Endodermal cell (in vitro differentiated cells): ENCODE results near the gene BSDC1. TPM values are rescaled to one million over a fixed set of nuclear protein-coding genes. Genes with fewer than 3 reads are reported as not detected.

Experiments
- DNase-seq: peaks from one replicate; pipeline ENCODE4 v3.0.0-alpha.2; 2017
- H3K27ac ChIP-seq: 2 replicates; pipeline ENCODE4 v1.5.1; 2013; ENCODE audit warnings: mild to moderate bottlenecking, low read depth, low read length, moderate library complexity
- H3K27me3 ChIP-seq: 2 replicates; pipeline ENCODE4 v1.6.1; 2013; ENCODE audit warnings: mild to moderate bottlenecking, low read length, moderate library complexity; ENCODE audit not compliant: insufficient read depth, control insufficient read depth, poor library complexity, severe bottlenecking
- H3K36me3 ChIP-seq: 2 replicates; pipeline ENCODE4 v1.7.0; 2013; ENCODE audit warnings: mild to moderate bottlenecking, low read length, moderate library complexity; ENCODE audit not compliant: control insufficient read depth, insufficient read depth
- H3K4me1 ChIP-seq: one replicate; pipeline ENCODE4 v1.7.0; 2013; ENCODE audit warnings: low read length; ENCODE audit not compliant: control insufficient read depth, insufficient read depth
- H3K4me3 ChIP-seq: 2 replicates; pipeline ENCODE4 v1.5.1; 2013; ENCODE audit warnings: mild to moderate bottlenecking, low read length, moderate library complexity
- H3K9ac ChIP-seq: 2 replicates; pipeline ENCODE4 v1.6.1; 2013; ENCODE audit warnings: mild to moderate bottlenecking, low read length, moderate library complexity; ENCODE audit not compliant: poor library complexity, severe bottlenecking; ENCODE audit errors: extremely low read depth
- H3K9me3 ChIP-seq: 2 replicates; pipeline ENCODE4 v1.6.1; 2013; ENCODE audit warnings: mild to moderate bottlenecking, low read length, moderate library complexity; ENCODE audit not compliant: control insufficient read depth
- H3K27ac Mint-ChIP-seq: 2 replicates; pipeline ENCODE4 v1.8.0; 2020; ENCODE audit warnings: mixed read lengths
- H3K27me3 Mint-ChIP-seq: 2 replicates; pipeline ENCODE4 v1.8.0; 2021; ENCODE audit warnings: mild to moderate bottlenecking, mixed read lengths; ENCODE audit not compliant: insufficient read depth
- H3K36me3 Mint-ChIP-seq: 2 replicates; pipeline ENCODE4 v1.8.0; 2020; ENCODE audit warnings: low read depth, mixed read lengths
- H3K4me1 Mint-ChIP-seq: 2 replicates; pipeline ENCODE4 v1.8.0; 2020; ENCODE audit warnings: mixed read lengths
- H3K4me3 Mint-ChIP-seq: 2 replicates; pipeline ENCODE4 v1.8.0; 2020; ENCODE audit warnings: mild to moderate bottlenecking, moderate library complexity, mixed read lengths
- H3K9me3 Mint-ChIP-seq: 2 replicates; pipeline ENCODE4 v1.8.0; 2020; ENCODE audit warnings: mild to moderate bottlenecking, mixed read lengths
- WGBS, 2 experiments: methylation state at CpG; one replicate each; pipeline versions ENCODE4 v1.1.5 to v1.1.7; 2013; ENCODE audit warnings: missing lambda C conversion rate in 2 of 2, mixed read lengths in 1 of 2; ENCODE audit not compliant: insufficient coverage in 1 of 2, insufficient read length in 1 of 2; 5-methylcytosine and 5-hydroxymethylcytosine counted together
- total RNA-seq, 2 donors: library from RNA; stranded (reverse); fragmentation: NEBNext Ultra II Directional in 1 of 2; extraction: Animal tissue kit (Norgen Biotek cat#: 25700) in 1 of 2; gene quantifications; 2 replicates in 1 of 2; 3 replicates in 1 of 2; pipeline ENCODE4 v1.2.1, GENCODE V29; 2021
- TF ChIP-seq, protein P1 (sequence below): fragments of 200-600 bp; sonication (generic); conservative IDR thresholded peaks from 2 replicates; pipeline ENCODE4 v1.5.0; 2021; ENCODE audit warnings: antibody characterized with exemption, mild to moderate bottlenecking

The BSDC1 gene
- total RNA-seq, 2 donors from 2014 or later, result 61.7 to 68.3 TPM

DNA sequence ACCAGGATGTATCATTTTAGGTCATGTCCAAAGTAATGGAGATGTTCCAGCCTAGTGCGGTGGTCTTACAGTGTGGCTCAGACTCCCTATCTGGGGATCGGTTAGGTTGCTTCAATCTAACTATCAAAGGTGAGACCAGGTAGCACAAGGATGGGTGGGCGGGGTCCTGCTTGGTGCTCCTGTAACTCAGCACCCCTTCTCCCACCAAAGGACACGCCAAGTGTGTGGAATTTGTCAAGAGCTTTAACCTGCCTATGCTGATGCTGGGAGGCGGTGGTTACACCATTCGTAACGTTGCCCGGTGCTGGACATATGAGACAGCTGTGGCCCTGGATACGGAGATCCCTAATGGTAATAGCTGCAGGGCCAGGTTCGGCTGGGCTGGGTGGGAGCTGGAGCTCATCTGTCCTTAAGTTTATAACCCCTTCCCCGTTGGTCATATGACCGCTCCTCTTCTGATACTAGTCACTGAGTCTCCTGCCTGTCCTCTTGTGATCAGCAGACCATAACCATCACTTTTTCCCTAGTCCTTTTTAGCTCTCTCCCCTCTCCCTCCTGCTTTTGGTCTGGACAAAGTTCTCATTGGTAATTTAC is 63.6 kb downstream of the BSDC1 start:
- Histone ChIP-seq H3K9me3 (no peaks in the 10 kb centered on the region), H3K27ac (no peak overlapping the region), H3K4me1 (no peaks in the 10 kb centered on the region), H3K9ac (no peak overlapping the region), H3K36me3 (peaks cover 86% of the 10 kb centered on the region), H3K27me3 (no peaks in the 10 kb centered on the region), H3K4me3 (no peak overlapping the region)
- H3K36me3 Mint-ChIP-seq, result peaks cover 77% of the 10 kb centered on the region
- no peak overlapping the region for H3K27ac Mint-ChIP-seq
- no peaks in the 10 kb centered on the region for H3K9me3 Mint-ChIP-seq
- 96 to 97% methylated on average over 10 to 12 of the region's 12 CpGs for WGBS, 2 experiments
- peaks cover 20% of the 10 kb centered on the region for H3K4me1 Mint-ChIP-seq
- H3K27me3 Mint-ChIP-seq, result no peaks in the 10 kb centered on the region
- H3K4me3 Mint-ChIP-seq, result no peak overlapping the region
- no peak for DNase-seq
- TF ChIP-seq, protein P1, sequence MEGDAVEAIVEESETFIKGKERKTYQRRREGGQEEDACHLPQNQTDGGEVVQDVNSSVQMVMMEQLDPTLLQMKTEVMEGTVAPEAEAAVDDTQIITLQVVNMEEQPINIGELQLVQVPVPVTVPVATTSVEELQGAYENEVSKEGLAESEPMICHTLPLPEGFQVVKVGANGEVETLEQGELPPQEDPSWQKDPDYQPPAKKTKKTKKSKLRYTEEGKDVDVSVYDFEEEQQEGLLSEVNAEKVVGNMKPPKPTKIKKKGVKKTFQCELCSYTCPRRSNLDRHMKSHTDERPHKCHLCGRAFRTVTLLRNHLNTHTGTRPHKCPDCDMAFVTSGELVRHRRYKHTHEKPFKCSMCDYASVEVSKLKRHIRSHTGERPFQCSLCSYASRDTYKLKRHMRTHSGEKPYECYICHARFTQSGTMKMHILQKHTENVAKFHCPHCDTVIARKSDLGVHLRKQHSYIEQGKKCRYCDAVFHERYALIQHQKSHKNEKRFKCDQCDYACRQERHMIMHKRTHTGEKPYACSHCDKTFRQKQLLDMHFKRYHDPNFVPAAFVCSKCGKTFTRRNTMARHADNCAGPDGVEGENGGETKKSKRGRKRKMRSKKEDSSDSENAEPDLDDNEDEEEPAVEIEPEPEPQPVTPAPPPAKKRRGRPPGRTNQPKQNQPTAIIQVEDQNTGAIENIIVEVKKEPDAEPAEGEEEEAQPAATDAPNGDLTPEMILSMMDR, result no peak

GRCh38 chr1:32329931-32330466 is 64.2 kb downstream of the BSDC1 start:
- Mint-ChIP-seq H3K4me1 (peaks cover 20% of the 10 kb centered on the region), H3K27ac (no peak overlapping the region), H3K27me3 (no peaks in the 10 kb centered on the region), H3K36me3 (peaks cover 82% of the 10 kb centered on the region), H3K9me3 (no peaks in the 10 kb centered on the region), H3K4me3 (no peak overlapping the region)
- TF ChIP-seq, protein P1, result no peak
- no peaks in the 10 kb centered on the region for H3K27me3 ChIP-seq
- no peak for DNase-seq
- no peaks in the 10 kb centered on the region for H3K9me3 ChIP-seq
- H3K4me3 ChIP-seq, result no peak overlapping the region
- H3K4me1 ChIP-seq, result no peaks in the 10 kb centered on the region
- H3K9ac ChIP-seq, result no peak overlapping the region
- H3K27ac ChIP-seq, result no peak overlapping the region
- 94 to 97% methylated on average over 3 to 4 of the region's 4 CpGs for WGBS, 2 experiments
- H3K36me3 ChIP-seq, result peaks cover 92% of the 10 kb centered on the region

GRCh38 chr1:32327204-32327603 is 67.0 kb downstream of the BSDC1 start:
- no peaks in the 10 kb centered on the region for H3K9me3 Mint-ChIP-seq
- Histone ChIP-seq H3K27ac (no peak overlapping the region), H3K9ac (no peak overlapping the region), H3K9me3 (no peaks in the 10 kb centered on the region), H3K4me3 (no peak overlapping the region), H3K4me1 (no peaks in the 10 kb centered on the region), H3K36me3 (peaks cover 82% of the 10 kb centered on the region), H3K27me3 (no peaks in the 10 kb centered on the region)
- H3K4me1 Mint-ChIP-seq, result peaks cover 2% of the 10 kb centered on the region
- H3K36me3 Mint-ChIP-seq, result peaks cover 77% of the 10 kb centered on the region
- no peaks in the 10 kb centered on the region for H3K27me3 Mint-ChIP-seq
- no peak for DNase-seq
- H3K4me3 Mint-ChIP-seq, result no peak overlapping the region
- WGBS, 2 experiments, result 98 to 100% methylated on average over 4 to 11 of the region's 11 CpGs
- no peak overlapping the region for H3K27ac Mint-ChIP-seq
- TF ChIP-seq, protein P1, result no peak
